Vagina (tissue), 2 donors: ENCODE data around the gene FGFRL1.

ENCODE experiments used
- POLR2AphosphoS5 ChIP-seq, 2 donors: sonication (generic); formaldehyde crosslinking; IDR thresholded peaks; one replicate each; pipeline ENCODE4 v1.9.0; 2017; ENCODE audit warnings: antibody characterized with exemption in 2 of 2, mild to moderate bottlenecking in 2 of 2, low read depth in 1 of 2; ENCODE audit not compliant: insufficient read depth in 1 of 2
- TF ChIP-seq, protein P1 (sequence below), 3 experiments: fragments of 450-650 bp in 2 of 3; fragments of 200-600 bp in 1 of 3; sonication (generic) in 1 of 3; IDR thresholded peaks; one replicate each; pipeline ENCODE4 v1.5.1; 2017 to 2019; ENCODE audit warnings: antibody characterized with exemption in 3 of 3, mild to moderate bottlenecking in 2 of 3, moderate library complexity in 2 of 3

DNA sequence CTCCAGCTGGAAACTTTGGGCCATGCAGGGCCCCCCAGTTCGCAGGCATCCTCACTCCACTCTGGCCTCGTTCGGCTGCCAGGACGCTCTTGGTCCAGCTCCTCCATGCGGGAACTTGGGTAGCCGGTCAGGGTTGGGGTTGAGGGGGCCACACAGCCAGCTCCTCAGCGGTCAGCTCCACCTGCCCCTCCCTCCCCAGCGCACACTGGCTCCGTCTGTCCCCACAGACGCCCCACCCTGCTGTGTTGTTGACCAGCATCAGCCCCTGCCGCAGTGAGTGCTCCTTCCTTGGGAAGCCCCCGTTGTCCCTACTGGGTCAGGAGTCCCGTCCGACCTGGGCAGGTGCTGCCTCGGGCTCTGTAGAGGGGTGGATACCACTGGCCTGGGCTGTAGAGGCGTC lies 5.8 kb downstream of the FGFRL1 start:
- TF ChIP-seq, protein P1, sequence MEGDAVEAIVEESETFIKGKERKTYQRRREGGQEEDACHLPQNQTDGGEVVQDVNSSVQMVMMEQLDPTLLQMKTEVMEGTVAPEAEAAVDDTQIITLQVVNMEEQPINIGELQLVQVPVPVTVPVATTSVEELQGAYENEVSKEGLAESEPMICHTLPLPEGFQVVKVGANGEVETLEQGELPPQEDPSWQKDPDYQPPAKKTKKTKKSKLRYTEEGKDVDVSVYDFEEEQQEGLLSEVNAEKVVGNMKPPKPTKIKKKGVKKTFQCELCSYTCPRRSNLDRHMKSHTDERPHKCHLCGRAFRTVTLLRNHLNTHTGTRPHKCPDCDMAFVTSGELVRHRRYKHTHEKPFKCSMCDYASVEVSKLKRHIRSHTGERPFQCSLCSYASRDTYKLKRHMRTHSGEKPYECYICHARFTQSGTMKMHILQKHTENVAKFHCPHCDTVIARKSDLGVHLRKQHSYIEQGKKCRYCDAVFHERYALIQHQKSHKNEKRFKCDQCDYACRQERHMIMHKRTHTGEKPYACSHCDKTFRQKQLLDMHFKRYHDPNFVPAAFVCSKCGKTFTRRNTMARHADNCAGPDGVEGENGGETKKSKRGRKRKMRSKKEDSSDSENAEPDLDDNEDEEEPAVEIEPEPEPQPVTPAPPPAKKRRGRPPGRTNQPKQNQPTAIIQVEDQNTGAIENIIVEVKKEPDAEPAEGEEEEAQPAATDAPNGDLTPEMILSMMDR (IDR thresholded peaks at IDR 0.05): no peak
- TF ChIP-seq POLR2AphosphoS5 (IDR thresholded peaks at IDR 0.05; ENCODE audit: insufficient read depth in 1 of 2, low read depth in 1 of 2): no peak
